Measurements from ENCODE around the gene MYO1H.
"Not testable (repeated sequence)": the region's sequence is repeated elsewhere in the genome, so short reads cannot be mapped to it uniquely, and the experiment has no call there.

MYO1H gene

DNA sequence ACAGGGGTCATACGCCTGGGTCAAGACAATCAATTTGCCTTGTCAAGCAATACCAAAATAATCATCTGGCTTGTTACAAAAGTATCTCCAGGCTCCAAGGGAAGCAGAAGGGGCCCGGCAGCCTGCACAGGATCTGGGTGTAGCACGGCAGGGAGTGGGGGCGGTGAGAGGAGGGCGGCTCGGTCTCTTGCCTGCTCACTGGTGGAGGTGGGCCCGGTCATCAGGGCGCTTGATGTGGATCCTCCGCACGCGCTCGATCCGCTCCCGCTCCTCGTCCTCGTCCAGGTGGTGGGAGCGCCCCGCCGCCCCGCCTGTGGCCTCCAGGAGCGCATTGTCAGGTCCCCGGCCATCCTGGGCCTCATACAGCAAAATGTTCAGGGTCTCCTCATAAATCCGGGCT, 103.7 kb downstream of the MYO1H start:
- DNase-seq, result no peak

DNA sequence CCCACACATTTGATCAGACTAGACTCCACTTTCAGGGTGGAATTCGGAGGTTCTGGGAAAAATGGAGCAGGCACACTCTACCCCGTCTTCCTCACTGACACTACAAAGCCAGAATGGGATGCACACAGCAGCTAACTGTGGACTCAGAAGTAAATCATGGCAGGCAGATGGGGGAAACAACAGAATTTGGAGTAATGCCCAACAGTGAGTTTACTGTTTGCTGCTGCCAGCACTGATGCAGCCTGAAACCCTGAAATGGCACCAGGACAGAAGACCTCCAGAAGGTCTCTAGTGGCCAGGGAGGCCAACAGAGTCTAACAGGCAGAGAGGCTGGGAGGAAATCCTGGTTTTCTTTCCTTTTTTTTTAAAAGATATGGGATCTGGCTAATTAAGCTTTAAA, 104.8 kb downstream of the MYO1H start:
- DNase-seq, result no peak

DNA sequence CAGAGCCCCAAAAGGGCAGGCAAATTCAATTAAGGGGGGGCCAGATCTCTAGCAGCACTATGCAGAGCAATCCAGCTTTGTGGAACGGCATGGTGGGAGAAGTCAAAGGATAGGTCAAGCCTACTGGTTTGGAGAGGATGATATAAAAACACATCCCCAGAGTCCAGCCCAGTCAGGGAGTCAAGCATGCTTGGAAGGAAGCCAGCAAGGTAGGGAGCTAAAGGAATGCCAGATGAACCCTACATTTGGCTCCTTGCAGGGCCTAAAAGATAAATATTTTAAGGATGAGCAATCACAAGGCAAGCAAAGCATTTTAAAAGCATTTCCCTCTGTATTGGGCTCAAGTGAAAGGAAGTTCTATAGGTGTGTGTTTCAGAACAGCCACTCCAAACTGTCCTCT, 108.0 kb downstream of the MYO1H start:
- no peak for DNase-seq

DNA sequence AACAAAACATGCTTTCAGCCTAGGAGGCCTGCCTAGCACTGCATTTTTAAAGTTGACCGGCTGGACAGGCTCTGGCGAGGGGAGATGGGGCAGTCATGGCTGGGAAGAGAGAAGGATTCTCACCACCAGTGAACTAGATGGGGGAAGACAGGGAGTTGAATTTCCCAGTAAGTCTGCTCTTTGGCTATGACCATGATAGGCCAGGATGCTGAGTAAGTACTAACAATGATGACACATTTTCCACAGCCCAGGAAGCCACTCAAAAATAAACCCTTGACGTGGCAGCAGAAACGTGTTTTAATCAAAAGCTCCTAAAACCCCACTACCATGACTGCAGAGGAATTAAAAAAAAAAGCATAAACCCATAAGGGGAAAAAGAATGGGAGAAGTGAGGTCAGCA, 110.4 kb downstream of the MYO1H start:
- no peak for DNase-seq

DNA sequence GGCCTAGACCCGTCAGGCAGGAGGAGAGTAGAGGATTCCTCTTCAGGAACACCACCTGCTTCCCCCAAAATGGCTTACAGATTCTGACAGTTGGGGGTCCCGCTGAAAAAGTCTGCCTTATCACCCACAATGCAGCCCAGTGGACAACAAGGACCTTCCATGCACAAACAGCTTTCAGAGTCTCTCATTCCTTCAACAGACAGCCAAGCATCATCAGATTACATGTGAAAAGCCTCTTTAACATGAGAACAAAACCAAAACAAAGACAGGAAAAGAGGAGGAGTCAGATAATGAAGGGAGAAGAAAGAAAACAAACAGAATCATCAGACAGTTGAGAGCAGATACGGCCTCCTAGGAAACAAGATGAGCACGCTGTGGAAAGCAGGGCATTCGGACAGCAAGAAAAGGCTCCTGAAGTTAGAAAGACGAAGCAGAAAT, 111.1 kb downstream of the MYO1H start:
- DNase-seq, result no peak

DNA sequence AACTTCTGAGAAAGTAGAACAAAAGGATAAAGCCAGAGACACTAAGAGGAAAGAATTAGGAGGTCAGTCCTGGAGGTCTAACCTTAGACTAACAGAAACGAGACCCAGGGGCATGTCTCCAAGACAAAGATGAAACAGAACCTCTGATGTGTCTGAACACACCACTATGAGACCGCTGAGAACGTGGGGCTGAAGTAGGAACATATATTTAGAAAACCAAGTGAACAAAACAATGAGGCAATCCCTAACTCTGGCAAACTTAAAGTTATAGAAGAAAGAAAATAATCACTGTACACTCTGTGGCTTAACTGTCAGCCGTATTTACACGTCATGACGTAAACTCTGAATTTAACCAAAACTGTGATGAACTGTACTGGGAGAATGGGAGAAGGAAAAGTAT, 111.5 kb downstream of the MYO1H start:
- DNase-seq, result no peak

DNA sequence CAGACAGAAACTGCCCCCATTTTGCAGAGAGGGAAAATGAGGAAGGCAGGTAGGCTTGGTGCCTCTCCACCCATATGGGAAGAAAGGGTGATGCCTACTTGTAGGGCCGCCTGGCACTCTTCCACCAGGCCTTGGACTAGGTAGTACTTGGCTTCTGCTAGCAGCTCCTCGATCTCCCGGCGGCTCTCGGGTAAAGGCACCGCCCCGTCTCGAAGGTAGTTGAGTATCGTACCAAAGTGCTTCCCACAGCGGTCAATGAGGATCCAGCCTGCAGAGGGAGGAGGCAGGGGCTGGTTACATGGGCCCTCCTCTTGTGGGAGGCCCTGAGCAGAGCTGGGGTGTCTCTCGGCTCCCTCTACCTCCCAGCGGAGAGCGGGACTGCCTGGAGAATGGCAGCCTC, 112.8 kb downstream of the MYO1H start:
- no peak for DNase-seq

DNA sequence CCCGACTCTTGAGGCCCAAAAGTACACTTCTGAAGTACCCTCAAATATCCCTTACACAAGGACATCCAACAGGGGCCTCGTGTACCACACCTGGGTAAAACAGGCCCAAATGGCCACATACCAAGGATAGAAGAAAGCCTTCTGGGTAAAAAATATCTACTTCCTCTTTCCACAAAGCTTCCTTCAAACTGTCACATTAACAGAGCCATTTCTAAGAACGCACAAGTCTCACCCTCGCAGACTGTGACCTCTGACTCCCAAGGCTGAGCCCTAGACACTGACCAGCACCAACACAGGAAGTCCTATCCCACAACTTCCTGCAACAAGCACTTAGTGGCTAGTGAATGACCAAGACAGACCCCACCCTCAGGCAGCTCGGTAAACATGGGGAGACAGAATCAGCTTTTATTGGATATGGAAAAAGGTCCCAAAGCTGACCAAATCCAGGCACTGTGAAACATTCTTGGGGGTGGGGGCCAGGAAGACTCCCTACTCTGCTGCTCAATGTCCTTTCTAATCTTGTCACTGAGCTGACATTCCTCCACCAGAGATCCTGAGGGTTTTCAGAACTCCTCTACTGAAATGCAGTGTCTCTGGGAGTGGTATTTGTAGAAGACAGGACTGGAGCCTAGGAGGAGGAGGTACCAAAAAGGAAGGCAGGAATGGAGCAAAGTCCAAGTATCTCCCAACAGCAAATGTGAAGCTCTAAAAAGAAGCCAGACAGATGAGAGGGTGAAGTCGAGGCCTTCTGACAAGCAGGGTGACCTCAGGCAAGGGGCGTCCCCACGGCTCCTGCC, 113.5 kb downstream of the MYO1H start:
- no peak for DNase-seq

DNA sequence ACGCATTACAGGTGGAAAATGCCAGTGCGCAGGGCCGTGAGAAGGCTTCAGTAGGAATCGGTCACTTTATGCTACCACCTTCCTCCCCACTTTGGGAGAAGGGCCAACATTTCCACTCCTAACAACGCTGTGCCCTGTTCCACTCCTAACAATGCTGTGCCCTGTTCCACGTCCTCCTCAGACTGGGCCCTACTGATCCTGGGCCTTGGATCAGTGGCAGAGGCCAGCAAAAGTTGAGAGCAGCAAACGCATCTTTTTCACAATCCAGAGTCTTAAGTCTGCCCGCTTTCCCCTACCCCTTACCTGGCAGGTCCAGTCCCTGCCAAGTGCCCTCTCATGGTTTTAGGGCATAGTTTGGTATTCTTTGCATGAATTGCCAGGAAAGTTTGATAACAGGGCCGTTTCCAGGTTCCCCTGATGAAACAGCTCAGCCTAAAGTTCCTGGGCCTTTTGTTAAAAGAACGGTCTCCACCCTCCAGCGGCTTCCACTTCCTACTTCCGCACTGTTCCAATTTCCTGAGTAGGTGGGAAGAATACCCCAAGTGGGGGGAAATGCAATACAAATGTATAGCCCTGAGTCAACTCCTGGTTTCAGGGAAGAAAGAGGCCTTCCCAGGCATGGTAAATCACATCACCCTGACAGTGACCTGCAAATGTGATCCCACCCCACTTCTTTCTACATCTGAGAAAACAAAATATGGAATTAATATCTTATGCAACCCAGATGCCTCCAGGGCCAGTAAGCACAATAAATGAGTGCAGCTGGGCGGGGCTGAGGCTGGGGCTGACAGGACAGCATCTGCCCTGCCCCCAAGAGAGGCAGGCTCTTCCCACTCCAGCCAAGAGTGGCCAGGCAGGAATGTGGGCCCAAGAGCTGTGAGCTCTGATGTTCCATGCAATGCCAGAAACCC, 114.4 kb downstream of the MYO1H start:
- DNase-seq, result no peak

DNA sequence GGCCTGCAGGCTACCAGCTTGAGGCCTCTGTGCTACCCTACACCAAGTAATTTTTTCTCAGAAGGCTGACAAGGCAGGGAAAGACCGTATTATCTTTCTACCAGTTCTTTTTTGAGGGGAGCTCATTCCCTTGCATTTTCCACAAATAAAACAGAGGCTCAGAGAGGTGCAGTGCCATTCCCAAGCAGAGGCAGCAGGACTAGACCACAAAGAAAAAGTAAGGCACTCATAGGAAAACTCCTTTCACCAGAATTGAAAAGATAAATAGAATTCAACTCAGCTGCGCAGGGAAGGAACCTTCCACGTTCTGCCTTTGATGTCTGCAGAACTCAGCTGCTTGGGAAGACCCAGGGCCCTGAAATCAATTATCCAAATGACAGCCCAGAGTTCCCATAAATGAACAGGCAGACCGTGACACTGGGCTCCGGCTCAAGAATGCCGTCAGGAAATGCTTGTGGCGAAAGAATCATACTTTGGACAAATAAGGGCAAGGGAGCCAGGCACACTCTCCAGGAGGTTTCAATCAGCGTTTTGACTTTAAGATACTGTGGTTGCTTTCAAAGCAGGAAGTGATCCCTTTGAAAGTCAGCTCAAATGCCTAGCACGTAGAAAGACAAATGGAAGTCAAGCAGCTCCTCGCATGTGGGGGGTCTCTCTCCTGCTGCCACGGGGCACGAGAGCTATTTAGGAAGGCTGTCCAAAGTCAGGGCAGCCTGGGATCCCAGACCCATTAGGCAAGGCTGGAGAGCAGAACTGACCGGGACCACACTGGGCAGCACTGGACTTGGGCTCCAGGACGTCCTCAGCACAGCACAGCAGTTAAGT, 115.4 kb downstream of the MYO1H start:
- peak in 3 of 6 experiments; percentile 2 to 41 (median 24) for DNase-seq

DNA sequence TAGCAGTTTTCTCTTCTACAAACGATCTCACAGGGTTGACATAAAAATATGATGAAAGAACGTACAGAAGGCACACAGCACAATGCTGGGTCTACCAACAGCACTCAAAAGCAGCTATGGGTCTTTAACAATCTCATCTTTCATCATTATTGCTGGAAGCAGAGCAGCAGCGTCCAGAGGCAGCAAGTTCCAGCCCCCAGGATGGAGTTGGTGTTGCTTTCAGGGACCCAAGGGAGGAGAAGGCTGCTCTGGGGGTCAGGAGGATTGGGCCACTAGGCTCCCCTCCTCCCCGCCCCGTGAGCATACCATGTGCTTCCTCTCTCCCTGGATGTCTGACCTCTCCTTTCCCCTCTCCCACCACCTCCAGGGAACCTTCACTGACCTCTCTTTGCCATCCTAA, 116.1 kb downstream of the MYO1H start:
- DNase-seq, result no peak

DNA sequence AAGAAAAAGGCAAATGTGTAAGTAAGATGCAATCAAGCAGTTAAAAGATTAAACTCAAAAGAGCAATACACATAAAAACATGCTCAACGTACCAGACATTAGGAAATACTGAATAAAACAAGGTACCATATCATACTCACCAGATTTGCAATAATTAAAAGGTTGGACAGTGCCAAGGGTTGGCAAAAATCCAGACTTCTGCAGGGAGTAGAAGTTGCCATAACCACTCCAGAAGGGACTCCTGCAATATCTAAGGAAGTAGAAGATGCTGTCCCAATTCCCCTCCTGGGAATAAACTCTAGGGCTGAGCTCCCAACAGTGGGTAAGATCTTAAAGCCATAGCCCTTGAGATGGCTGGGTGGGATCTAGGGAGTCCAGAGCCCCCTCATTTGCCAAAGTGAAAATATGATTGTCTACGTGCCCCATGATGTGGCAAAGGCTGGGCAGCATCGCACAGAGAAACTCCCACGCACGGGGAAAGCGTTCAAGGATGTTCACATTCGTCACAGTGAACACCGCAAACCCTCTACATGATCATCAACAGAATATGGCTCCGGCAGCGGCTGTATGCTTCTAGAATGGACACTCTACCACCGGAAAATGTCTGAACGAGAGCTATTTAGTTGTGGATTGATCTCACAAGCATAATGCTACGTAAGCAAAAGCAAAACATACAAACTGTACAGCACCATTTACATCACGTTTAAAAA, 117.1 kb downstream of the MYO1H start:
- no peak for DNase-seq

DNA sequence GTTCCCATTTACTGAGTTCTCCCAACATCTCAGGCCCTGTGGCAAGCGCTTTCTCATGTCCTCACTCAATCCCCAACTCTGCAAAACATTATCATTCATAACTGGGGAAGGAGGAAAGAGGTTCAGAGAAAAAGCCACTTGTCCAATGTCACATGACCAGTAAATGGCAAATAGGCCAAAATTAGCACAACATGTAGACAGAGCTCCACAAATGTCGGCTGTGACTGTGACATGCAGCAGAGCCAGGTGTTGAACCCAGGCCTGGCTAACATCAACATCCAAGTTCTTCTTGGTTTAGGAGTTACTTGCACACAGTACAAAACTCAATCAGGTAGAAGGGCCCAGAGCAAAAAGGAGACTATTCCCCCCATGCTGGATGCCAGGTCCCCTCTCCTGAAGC, 118.6 kb downstream of the MYO1H start:
- DNase-seq, result no peak

DNA sequence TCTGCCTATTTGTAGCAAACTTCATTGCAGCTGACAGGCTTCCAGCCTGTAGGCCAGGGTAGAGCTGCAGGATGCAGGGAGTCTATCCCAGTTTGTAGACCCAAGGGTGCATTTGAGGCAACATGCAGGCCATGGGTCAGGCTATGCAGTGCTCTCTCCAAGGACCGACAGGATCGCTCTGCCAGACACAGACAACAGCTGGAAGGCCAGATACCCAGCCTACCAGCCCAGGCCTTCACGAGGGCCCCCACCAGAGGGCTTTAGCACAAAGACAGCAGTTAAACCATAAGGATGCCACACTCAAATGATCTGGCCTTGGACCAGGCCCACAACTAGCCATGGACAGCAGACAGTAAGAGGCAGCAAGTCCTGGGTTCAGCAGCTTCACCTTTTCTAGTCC, 119.1 kb downstream of the MYO1H start:
- DNase-seq, result no peak

DNA sequence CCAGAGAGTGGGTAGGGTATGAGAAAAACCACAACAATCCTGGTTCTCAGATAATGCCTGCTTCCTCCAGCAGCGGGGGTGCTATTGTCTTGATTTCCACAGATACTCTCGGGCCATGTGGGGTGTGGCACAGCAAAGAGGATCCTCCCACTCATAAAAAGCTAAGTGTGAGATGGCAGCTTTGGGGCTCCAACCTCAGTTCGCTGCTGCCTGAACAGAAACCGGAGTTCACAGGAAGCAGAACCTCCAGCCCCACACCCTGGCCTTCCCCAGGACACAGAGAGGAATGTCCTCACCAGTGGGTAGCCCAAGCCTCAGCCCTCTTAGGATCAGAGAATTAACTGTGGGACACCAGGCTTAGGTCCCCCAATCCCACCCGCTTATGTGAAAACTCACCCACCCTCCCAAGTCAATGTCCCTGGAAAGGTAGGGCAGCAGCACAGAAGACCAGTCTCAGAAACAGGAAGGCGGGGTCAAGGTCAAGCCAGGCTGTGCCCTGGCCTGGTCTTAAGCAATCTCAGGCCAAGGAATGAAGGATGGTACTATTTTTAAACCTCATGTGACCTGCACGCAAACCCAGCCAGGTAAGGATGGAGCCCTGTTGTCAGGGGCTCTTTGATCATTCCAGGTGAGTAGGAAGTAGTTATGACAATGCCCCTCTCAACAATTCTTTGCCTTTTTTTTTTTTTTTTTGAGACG, 120.4 kb downstream of the MYO1H start:
- no peak for DNase-seq

DNA sequence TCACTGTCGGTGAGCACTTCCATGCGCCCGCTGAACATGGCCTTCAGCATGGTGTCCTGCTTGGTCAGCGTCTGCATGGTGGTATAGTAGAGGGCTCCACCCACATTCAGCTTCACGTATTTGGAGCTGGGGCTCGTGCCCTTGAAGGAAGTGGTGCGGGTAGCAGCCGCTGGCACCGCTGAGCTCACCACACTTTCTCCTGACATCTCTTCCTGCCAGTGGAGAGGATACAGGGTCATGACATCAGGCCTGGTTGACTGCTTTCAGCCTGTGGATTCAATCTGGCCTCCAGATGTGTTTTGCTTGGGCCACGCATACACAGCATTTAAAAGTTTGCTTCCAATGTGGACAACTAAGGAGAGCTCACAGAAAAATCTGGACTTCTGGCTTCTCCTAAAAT, 121.8 kb downstream of the MYO1H start:
- DNase-seq, result no peak

DNA sequence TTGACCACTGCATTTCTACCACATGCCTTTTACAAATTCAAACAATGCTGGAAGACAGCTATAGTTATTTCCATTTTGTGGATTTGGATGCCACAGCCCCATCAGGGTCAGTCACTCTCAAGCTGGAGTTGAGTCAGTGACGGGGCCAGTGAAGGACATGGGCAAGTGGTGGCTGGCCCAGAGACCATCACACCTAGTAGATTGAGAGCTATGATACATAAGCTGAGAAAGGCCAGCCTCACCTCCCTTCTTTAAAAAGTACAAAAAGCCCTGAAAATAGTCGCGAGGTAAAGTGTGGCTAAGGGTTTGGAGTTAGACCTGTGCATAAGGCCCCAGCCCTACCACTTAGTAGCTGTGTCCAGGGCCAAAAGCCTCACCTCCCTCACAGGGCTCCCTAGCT, 125.3 kb downstream of the MYO1H start:
- DNase-seq, result no peak

DNA sequence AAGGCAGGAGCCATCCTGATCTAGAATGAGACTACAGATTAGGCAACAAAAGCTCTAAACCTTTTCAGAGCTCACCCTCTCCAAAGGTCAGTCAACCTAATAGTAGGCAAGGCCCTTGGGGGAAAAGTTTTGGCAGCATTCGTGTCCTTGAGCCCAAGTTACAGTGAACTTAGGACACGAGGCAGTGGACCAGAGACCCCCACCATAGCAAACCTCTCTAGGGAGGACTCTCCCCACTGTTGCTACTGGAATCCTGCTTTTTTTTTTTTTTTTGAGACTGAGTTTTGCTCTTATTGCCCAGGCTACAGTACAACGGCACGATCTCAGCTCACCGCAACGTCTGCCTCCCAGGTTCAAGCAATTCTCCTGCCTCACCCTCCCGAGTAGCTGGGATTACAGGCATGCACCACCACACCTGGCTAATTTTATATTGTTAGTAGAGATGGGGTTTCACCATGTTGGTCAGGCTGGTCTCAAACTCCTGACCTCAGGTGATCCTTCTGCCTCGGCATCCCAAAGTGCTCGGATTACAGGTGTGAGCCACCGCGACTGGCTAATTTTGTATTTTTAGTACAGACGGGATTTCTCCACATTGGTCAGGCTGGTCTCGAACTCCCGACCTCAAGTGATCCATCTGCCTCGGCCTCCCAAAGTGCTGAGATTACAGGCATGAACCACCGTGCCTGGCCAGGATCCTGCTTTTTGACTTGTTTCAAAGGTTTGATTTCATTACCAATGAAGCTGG, 126.0 kb downstream of the MYO1H start:
- DNase-seq, result not testable (repeated sequence)

DNA sequence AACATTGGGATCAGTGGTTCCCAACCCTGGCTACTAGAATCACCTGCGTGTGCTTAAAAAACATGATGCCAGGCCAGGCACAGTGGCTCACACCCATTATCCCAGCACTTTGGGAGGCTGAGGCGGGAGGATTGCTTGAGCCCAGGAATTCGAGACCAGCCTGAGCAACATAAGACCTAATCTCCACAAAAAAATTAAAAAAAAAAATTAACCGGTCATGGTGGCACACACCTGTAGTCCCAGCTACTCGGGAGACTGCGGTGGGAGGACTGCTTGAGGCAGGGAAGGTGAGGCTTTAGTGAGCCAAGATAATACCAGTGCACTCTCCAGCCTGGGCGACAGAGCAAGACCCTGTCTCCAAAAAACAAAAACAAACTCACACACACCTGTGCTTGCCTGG, 127.4 kb downstream of the MYO1H start:
- DNase-seq, result no peak

DNA sequence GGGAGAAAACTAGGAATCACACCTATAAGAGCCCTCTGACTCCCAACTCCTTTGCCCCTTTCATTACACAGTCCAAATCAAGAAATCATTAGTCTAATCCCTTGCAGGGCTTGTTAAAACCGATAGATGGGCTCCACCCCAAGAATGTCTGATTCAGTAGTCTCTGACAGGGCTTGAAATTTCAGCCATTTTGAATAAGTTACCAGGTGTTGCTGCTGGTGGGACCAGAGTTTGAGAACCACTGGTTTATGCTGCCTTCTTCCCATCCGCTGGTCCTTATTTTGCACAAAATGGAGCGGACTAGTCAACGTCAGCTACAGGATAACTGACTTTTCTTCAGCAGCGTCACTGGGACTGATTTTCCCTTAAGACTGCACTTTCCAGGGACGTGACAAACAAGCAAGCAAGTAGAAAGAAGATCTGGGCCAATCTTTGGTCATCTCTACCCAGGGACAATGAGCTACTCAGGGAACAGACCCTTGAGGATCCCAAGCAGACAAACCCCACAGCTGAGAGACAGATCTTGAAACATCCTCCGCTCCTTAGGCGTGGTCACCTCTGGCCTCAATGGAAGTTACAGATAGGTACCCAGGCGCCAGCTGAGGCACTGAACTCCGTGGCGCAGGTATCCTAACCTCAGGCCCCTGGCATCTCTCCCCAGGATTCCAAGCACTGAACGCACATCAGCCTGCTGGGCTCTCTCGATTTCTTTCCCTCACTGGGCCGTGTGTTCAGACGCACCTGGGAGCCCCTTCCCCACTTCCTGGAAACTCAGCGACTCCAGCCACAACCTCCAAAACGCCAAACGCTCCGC, 128.5 kb downstream of the MYO1H start:
- no peak for DNase-seq

Data from stimulated activated naive CD4-positive, alpha-beta T cell (primary cell).